ENCODE data around the gene ADAT2.

- TF ChIP-seq, protein P1, sequence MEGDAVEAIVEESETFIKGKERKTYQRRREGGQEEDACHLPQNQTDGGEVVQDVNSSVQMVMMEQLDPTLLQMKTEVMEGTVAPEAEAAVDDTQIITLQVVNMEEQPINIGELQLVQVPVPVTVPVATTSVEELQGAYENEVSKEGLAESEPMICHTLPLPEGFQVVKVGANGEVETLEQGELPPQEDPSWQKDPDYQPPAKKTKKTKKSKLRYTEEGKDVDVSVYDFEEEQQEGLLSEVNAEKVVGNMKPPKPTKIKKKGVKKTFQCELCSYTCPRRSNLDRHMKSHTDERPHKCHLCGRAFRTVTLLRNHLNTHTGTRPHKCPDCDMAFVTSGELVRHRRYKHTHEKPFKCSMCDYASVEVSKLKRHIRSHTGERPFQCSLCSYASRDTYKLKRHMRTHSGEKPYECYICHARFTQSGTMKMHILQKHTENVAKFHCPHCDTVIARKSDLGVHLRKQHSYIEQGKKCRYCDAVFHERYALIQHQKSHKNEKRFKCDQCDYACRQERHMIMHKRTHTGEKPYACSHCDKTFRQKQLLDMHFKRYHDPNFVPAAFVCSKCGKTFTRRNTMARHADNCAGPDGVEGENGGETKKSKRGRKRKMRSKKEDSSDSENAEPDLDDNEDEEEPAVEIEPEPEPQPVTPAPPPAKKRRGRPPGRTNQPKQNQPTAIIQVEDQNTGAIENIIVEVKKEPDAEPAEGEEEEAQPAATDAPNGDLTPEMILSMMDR (conservative IDR thresholded peaks at IDR 0.05 in 1 of 2, IDR thresholded peaks at IDR 0.05 in 1 of 2; ENCODE audit: extremely low read depth in 1 of 2, insufficient read depth in 1 of 2, low read depth in 1 of 2, low read length in 2 of 2): no peak
- no peak for TF ChIP-seq EZH2 (IDR thresholded peaks at IDR 0.05; ENCODE audit: borderline replicate concordance, low read length)
Observed at GRCh38 chr6:143390278-143390677, 60.2 kb downstream of the ADAT2 start.

All from mammary epithelial cell (primary cell).